HG03066 (cell line): ENCODE data around the gene TXNDC9.
"Not testable (repeated sequence)": the region's sequence is repeated elsewhere in the genome, so short reads cannot be mapped to it uniquely, and the experiment has no call there.

ENCODE experiments used
- ATAC-seq: cut with Tn5 transposase; IDR thresholded peaks from one replicate; pipeline ENCODE4 v1.9.1; 2021; ENCODE audit warnings: low read depth; ENCODE audit not compliant: unreplicated experiment

Gene TXNDC9

GRCh38 chr2:99336804-99337112, 625 bp upstream of the TXNDC9 start:
- ATAC-seq = no peak

- ATAC-seq = no peak
Observed at GRCh38 chr2:99325384-99325783, 10.7 kb downstream of the TXNDC9 start.

- ATAC-seq = not testable (repeated sequence)
Observed at GRCh38 chr2:99317873-99318200, 18.3 kb downstream of the TXNDC9 start.

GRCh38 chr2:99317161-99317872, 18.8 kb downstream of the TXNDC9 start:
- ATAC-seq = no peak

GRCh38 chr2:99301097-99301496, 35.0 kb downstream of the TXNDC9 start, which contains the start of gene LYG1:
TSS of gene LYG1 (minus strand) at chr2:99301197. CDS start at chr2:99295670, 5,527 bp downstream.
- ATAC-seq = not testable (repeated sequence)

GRCh38 chr2:99299580-99299979, 36.6 kb downstream of the TXNDC9 start:
- no peak for ATAC-seq

- no peak for ATAC-seq
Observed at GRCh38 chr2:99297994-99298393, 38.1 kb downstream of the TXNDC9 start.

- ATAC-seq = no peak
Observed at GRCh38 chr2:99285526-99285925, 50.6 kb downstream of the TXNDC9 start.

- ATAC-seq = no peak
Observed at GRCh38 chr2:99279969-99280695, 56.0 kb downstream of the TXNDC9 start.

- ATAC-seq = no peak
Observed at GRCh38 chr2:99278793-99279291, 57.3 kb downstream of the TXNDC9 start.

- ATAC-seq = not testable (repeated sequence)
Observed at GRCh38 chr2:99278195-99278765, 57.9 kb downstream of the TXNDC9 start.

GRCh38 chr2:99275882-99276281, 60.3 kb downstream of the TXNDC9 start:
- no peak for ATAC-seq
